ENCODE results near the gene ATG7.

ATG7 gene

GRCh38 chr3:11588338-11588737, 316.1 kb downstream of the ATG7 start:
- TF ChIP-seq CTCF (IDR thresholded peaks at IDR 0.05): no peak
- no peak overlapping the region for H3K4me3 ChIP-seq
- no peak for DNase-seq (ENCODE audit: low spot score)
- peak overlapping the region; percentile 81 to 90 for H3K27ac ChIP-seq

- no peak overlapping the region for H3K4me3 ChIP-seq
- H3K27ac ChIP-seq: peak overlapping the region; percentile 81 to 90
- no peak for DNase-seq (ENCODE audit: low spot score)
- TF ChIP-seq CTCF (IDR thresholded peaks at IDR 0.05): no peak
Measured at GRCh38 chr3:11588755-11589154, 316.6 kb downstream of the ATG7 start.

- Histone ChIP-seq H3K4me3 (peak overlapping the region; percentile 12), H3K27ac (peak overlapping the region; percentile 81 to 90)
- TF ChIP-seq CTCF (IDR thresholded peaks at IDR 0.05): no peak
- DNase-seq (ENCODE audit: low spot score): peak; percentile 74
Measured at GRCh38 chr3:11589706-11590105, 317.5 kb downstream of the ATG7 start.

- Histone ChIP-seq H3K27ac (peak overlapping the region; percentile 81 to 90), H3K4me3 (peak overlapping the region; percentile 13)
- no peak for TF ChIP-seq CTCF (IDR thresholded peaks at IDR 0.05)
- DNase-seq (ENCODE audit: low spot score): no peak
Measured at GRCh38 chr3:11591002-11591355, 318.8 kb downstream of the ATG7 start.

- Histone ChIP-seq H3K27ac (peak overlapping the region; percentile 81 to 90), H3K4me3 (peak overlapping the region; percentile 55)
- TF ChIP-seq CTCF (IDR thresholded peaks at IDR 0.05): no peak
- DNase-seq (ENCODE audit: low spot score): peak; percentile 80
Measured at GRCh38 chr3:11591391-11592282, 319.4 kb downstream of the ATG7 start.

GRCh38 chr3:11592445-11593298, 320.5 kb downstream of the ATG7 start:
- peak overlapping the region; percentile 55 for H3K4me3 ChIP-seq
- DNase-seq (ENCODE audit: low spot score): no peak
- TF ChIP-seq CTCF (IDR thresholded peaks at IDR 0.05): no peak
- peak overlapping the region; percentile 81 to 90 for H3K27ac ChIP-seq

Data from coronary artery (tissue), 2 donors.